Ectodermal cell (in vitro differentiated cells): ENCODE measurements around the gene NFATC3.
"Not testable (repeated sequence)": the region's sequence is repeated elsewhere in the genome, so short reads cannot be mapped to it uniquely, and the experiment has no call there.

ENCODE experiments used
- H3K27ac ChIP-seq: 2 replicates; pipeline ENCODE4 v1.7.0; 2013; ENCODE audit warnings: mild to moderate bottlenecking, low read depth, low read length; ENCODE audit not compliant: insufficient read depth, poor library complexity, severe bottlenecking
- H3K27me3 ChIP-seq: 2 replicates; pipeline ENCODE4 v1.7.0; 2013; ENCODE audit warnings: mild to moderate bottlenecking, low read length; ENCODE audit not compliant: insufficient read depth, control insufficient read depth, poor library complexity, severe bottlenecking
- H3K36me3 ChIP-seq: one replicate; pipeline ENCODE4 v1.7.0; 2013; ENCODE audit warnings: low read length; ENCODE audit not compliant: control insufficient read depth, insufficient read depth
- H3K4me1 ChIP-seq: one replicate; pipeline ENCODE4 v1.7.0; 2013; ENCODE audit warnings: low read length; ENCODE audit not compliant: control insufficient read depth, insufficient read depth
- H3K4me3 ChIP-seq: 2 replicates; pipeline ENCODE4 v1.7.0; 2013; ENCODE audit warnings: low read depth, low read length, control low read depth; ENCODE audit not compliant: insufficient read depth
- H3K9me3 ChIP-seq: 2 replicates; pipeline ENCODE4 v1.7.0; 2013; ENCODE audit warnings: mild to moderate bottlenecking, low read length, moderate library complexity; ENCODE audit not compliant: control insufficient read depth
- WGBS, 2 experiments: methylation state at CpG; one replicate each; pipeline ENCODE4 v1.1.7; 2013; ENCODE audit warnings: missing lambda C conversion rate in 2 of 2; 5-methylcytosine and 5-hydroxymethylcytosine counted together

The NFATC3 gene

GRCh38 chr16:68089067-68089466 is 3.9 kb downstream of the NFATC3 start:
- H3K4me1 ChIP-seq = peaks cover 6% of the 10 kb centered on the region

DNA sequence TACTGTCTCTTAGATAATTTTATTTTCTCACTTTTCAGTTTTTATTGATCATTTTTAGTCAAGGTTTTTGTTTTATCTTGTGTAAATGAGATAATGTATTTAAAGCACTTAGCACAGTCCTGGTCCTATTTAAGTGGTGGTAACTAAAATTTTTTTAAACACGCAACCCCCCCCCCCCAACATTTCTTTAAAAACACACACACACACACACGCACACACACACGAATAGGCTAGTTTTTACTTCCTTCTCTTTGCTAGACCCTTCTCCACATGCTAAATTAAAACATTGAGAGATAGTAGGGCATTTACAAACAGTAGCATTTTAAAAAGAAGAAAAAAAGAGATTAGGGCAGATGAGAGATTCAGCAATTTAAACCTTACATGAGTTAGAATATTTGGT is 5.0 kb downstream of the NFATC3 start:
- no peaks in the 10 kb centered on the region for H3K36me3 ChIP-seq
- H3K4me3 ChIP-seq = no peak overlapping the region
- no peaks in the 10 kb centered on the region for H3K27me3 ChIP-seq
- no peak overlapping the region for H3K27ac ChIP-seq
- H3K9me3 ChIP-seq = no peaks in the 10 kb centered on the region
- peaks cover 3% of the 10 kb centered on the region for H3K4me1 ChIP-seq
- WGBS, 2 experiments = 80% methylated on average over 1 of the region's 3 CpGs; no CpG with 5 or more reads in 1 of the 2 experiments

More at GRCh38 chr16:68089067-68089466, 3.9 kb downstream of the NFATC3 start:
- Histone ChIP-seq H3K4me3 (no peak overlapping the region), H3K9me3 (no peaks in the 10 kb centered on the region), H3K27me3 (no peaks in the 10 kb centered on the region), H3K36me3 (no peaks in the 10 kb centered on the region), H3K27ac (no peak overlapping the region)
- WGBS, 2 experiments = 94 to 96% methylated on average over 3 of the region's 4 CpGs

- Histone ChIP-seq H3K27me3 (no peaks in the 10 kb centered on the region), H3K9me3 (no peaks in the 10 kb centered on the region), H3K27ac (no peak overlapping the region), H3K36me3 (no peaks in the 10 kb centered on the region), H3K4me3 (no peak overlapping the region), H3K4me1 (peaks cover 3% of the 10 kb centered on the region)
- WGBS, 2 experiments = 84 to 94% methylated on average over 2 to 3 of the region's 3 CpGs
These were observed 5.4 kb downstream of the NFATC3 start for GRCh38 chr16:68090533-68090932.

- no peak overlapping the region for H3K27ac ChIP-seq
- H3K9me3 ChIP-seq = no peaks in the 10 kb centered on the region
- peaks cover 3% of the 10 kb centered on the region for H3K4me1 ChIP-seq
- H3K36me3 ChIP-seq = no peaks in the 10 kb centered on the region
- no peak overlapping the region for H3K4me3 ChIP-seq
- 96 to 98% methylated on average over 5 of the region's 5 CpGs for WGBS, 2 experiments
- H3K27me3 ChIP-seq = no peaks in the 10 kb centered on the region
These were observed 6.5 kb downstream of the NFATC3 start for GRCh38 chr16:68091380-68092261.

GRCh38 chr16:68092275-68092674 is 7.1 kb downstream of the NFATC3 start:
- H3K27me3 ChIP-seq, H3K27ac ChIP-seq: not testable (repeated sequence)
- WGBS, 2 experiments = 94% methylated on average over 10 of the region's 10 CpGs

DNA sequence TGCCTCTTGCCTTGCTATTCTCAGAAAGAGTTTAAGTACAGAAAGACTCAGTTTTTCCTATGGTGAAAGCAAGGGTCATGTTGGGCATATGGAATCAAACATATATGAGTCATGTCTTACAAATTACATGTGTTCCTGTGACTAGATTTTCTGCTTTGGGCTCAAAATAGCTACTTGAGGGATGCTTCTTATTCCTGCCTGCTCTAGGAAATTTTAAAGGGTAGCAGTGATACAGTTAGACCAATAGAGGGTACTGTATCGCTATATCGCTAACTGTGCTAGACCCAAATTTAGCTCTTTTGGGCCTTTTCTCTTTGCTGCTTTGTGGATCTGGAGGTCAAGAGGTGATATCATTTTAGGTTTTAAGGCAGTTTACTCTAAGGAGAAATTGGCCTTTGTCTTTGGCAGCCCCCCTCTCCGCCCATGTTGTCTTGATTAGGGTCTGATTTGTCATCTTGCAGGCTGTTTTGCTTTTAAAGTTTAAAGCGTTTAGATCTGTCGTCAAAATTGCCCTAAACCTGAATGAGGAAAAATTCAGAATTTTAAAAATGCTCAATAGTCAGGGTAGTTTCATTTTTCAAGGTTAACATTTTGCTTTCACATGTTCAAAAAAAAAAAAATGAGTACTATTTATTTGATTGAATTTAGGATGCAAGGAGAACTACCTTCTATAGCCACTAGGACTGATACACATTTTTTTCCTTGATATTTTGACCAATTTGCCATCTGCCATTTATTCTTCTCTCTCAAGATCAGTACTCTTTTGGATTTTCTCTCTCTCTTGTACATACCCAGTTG is 8.8 kb downstream of the NFATC3 start:
- H3K4me3 ChIP-seq = no peak overlapping the region
- no peaks in the 10 kb centered on the region for H3K9me3 ChIP-seq
- H3K27me3 ChIP-seq = no peaks in the 10 kb centered on the region
- no peaks in the 10 kb centered on the region for H3K36me3 ChIP-seq
- no peaks in the 10 kb centered on the region for H3K4me1 ChIP-seq
- no peak overlapping the region for H3K27ac ChIP-seq
- 85 to 88% methylated on average over 5 of the region's 5 CpGs for WGBS, 2 experiments

More at GRCh38 chr16:68092275-68092674, 7.1 kb downstream of the NFATC3 start:
- H3K9me3 ChIP-seq, H3K4me3 ChIP-seq, H3K36me3 ChIP-seq, H3K4me1 ChIP-seq: not testable (repeated sequence)

- H3K27ac ChIP-seq = no peak overlapping the region
- no peaks in the 10 kb centered on the region for H3K9me3 ChIP-seq
- WGBS, 2 experiments = 85 to 95% methylated on average over 3 of the region's 4 CpGs
- no peaks in the 10 kb centered on the region for H3K4me1 ChIP-seq
- H3K27me3 ChIP-seq = no peaks in the 10 kb centered on the region
- H3K36me3 ChIP-seq = no peaks in the 10 kb centered on the region
- H3K4me3 ChIP-seq = no peak overlapping the region
These were observed 9.4 kb downstream of the NFATC3 start for GRCh38 chr16:68094614-68094934.

GRCh38 chr16:68096491-68096890 is 11.3 kb downstream of the NFATC3 start:
- Histone ChIP-seq H3K36me3 (no peaks in the 10 kb centered on the region), H3K4me1 (no peaks in the 10 kb centered on the region), H3K27ac (no peak overlapping the region), H3K27me3 (no peaks in the 10 kb centered on the region), H3K4me3 (no peak overlapping the region), H3K9me3 (no peaks in the 10 kb centered on the region)
- WGBS, 2 experiments = 94 to 100% methylated on average over 2 of the region's 2 CpGs

DNA sequence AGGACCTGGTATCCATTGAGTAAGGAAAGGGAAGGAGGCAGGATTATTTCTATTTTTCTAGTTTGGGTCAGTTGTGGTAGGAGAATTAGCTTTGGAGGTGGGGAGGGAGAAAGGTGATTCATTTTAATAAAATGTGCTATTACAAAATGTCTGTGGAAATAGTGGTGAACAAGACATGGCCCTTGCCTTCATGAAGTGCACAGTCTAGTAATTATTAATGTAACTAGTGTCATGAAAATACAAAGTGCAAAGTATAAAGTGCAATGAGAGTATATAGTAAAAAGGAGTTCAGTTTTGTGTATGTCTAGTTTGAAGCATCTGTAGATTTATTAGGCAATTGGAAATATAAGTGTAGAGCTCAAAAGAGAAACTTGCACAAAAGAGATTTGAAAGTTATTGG is 11.9 kb downstream of the NFATC3 start:
- Histone ChIP-seq H3K27me3 (no peaks in the 10 kb centered on the region), H3K4me3 (no peak overlapping the region), H3K9me3 (no peaks in the 10 kb centered on the region), H3K27ac (no peak overlapping the region), H3K36me3 (no peaks in the 10 kb centered on the region), H3K4me1 (no peaks in the 10 kb centered on the region)

- Histone ChIP-seq H3K27ac (no peak overlapping the region), H3K4me1 (no peaks in the 10 kb centered on the region), H3K4me3 (no peak overlapping the region), H3K36me3 (no peaks in the 10 kb centered on the region), H3K27me3 (no peaks in the 10 kb centered on the region), H3K9me3 (no peaks in the 10 kb centered on the region)
- WGBS, 2 experiments = 96 to 100% methylated on average over 1 to 3 of the region's 3 CpGs
These were observed 12.7 kb downstream of the NFATC3 start for GRCh38 chr16:68097895-68098294.
